MV-4-11 (cell line): ENCODE results near the gene PTTG1IP2.
A peak's percentile ranks its signal among the peaks of the same experiment; 100 is the strongest.
"Not testable (repeated sequence)": the region's sequence is repeated elsewhere in the genome, so short reads cannot be mapped to it uniquely, and the experiment has no call there.

Source experiments
- DNase-seq: peaks from one replicate; lab custom pipeline; 2025; lab: John Stamatoyannopoulos, UW

The PTTG1IP2 gene

GRCh38 chr7:90469554-90469953 lies at the start of gene PTTG1IP2:
Gene PTTG1IP2 (plus strand): TSS chr7:90469639. CDS start chr7:90469787, 148 bp downstream.
- DNase-seq = no peak

GRCh38 chr7:90421651-90422050 lies 47.8 kb upstream of the PTTG1IP2 start:
- DNase-seq = no peak

- DNase-seq = no peak
Measured at GRCh38 chr7:90424720-90425119, 44.7 kb upstream of the PTTG1IP2 start.

- no peak for DNase-seq
Measured at GRCh38 chr7:90425376-90425775, 44.1 kb upstream of the PTTG1IP2 start.

- DNase-seq = no peak
Measured at GRCh38 chr7:90430614-90431460, 38.6 kb upstream of the PTTG1IP2 start.

GRCh38 chr7:90432752-90433151 lies 36.7 kb upstream of the PTTG1IP2 start:
- no peak for DNase-seq

GRCh38 chr7:90433221-90433620 lies 36.2 kb upstream of the PTTG1IP2 start:
- no peak for DNase-seq

GRCh38 chr7:90445633-90446032 lies 23.8 kb upstream of the PTTG1IP2 start:
- no peak for DNase-seq

- no peak for DNase-seq
Measured at GRCh38 chr7:90446137-90446899, 23.1 kb upstream of the PTTG1IP2 start.

- no peak for DNase-seq
Measured at GRCh38 chr7:90453259-90453891, 16.1 kb upstream of the PTTG1IP2 start.

GRCh38 chr7:90453931-90454330 lies 15.5 kb upstream of the PTTG1IP2 start:
- DNase-seq = no peak

GRCh38 chr7:90455163-90456030 lies 14.0 kb upstream of the PTTG1IP2 start:
- peak; percentile 11 for DNase-seq

GRCh38 chr7:90458104-90458503 lies 11.3 kb upstream of the PTTG1IP2 start:
- DNase-seq = no peak

- no peak for DNase-seq
Measured at GRCh38 chr7:90459888-90460287, 9.6 kb upstream of the PTTG1IP2 start.

- no peak for DNase-seq
Measured at GRCh38 chr7:90461219-90461618, 8.2 kb upstream of the PTTG1IP2 start.

- not testable (repeated sequence) for DNase-seq
Measured at GRCh38 chr7:90463151-90463628, 6.2 kb upstream of the PTTG1IP2 start.

GRCh38 chr7:90465816-90466215 lies 3.6 kb upstream of the PTTG1IP2 start:
- no peak for DNase-seq

GRCh38 chr7:90472805-90473540 lies 3.5 kb downstream of the PTTG1IP2 start:
- DNase-seq = no peak

- DNase-seq = no peak
Measured at GRCh38 chr7:90473814-90474213, 4.4 kb downstream of the PTTG1IP2 start.

- no peak for DNase-seq
Measured at GRCh38 chr7:90474284-90475210, 5.1 kb downstream of the PTTG1IP2 start.
